GM12801 (cell line): ENCODE data around the gene RALBP1.

Source experiments
- CTCF ChIP-seq: IDR thresholded peaks from one replicate; pipeline ENCODE4 v1.5.1; 2011; ENCODE audit warnings: control low read depth; ENCODE audit not compliant: insufficient read length; ENCODE audit errors: extremely low read depth

Gene RALBP1

GRCh38 chr18:9559253-9559652 is 83.9 kb downstream of the RALBP1 start:
- no peak for TF ChIP-seq CTCF

- TF ChIP-seq CTCF = no peak
Measured at GRCh38 chr18:9561759-9562158, 86.4 kb downstream of the RALBP1 start.

- TF ChIP-seq CTCF = no peak
Measured at GRCh38 chr18:9562584-9562983, 87.3 kb downstream of the RALBP1 start.

GRCh38 chr18:9563331-9563730 is 88.0 kb downstream of the RALBP1 start:
- no peak for TF ChIP-seq CTCF

GRCh38 chr18:9565407-9565806 is 90.1 kb downstream of the RALBP1 start:
- TF ChIP-seq CTCF = no peak

GRCh38 chr18:9568186-9568585 is 92.9 kb downstream of the RALBP1 start:
- TF ChIP-seq CTCF = no peak

GRCh38 chr18:9569178-9569577 is 93.9 kb downstream of the RALBP1 start:
- TF ChIP-seq CTCF = no peak

- no peak for TF ChIP-seq CTCF
Measured at GRCh38 chr18:9570255-9570654, 94.9 kb downstream of the RALBP1 start.
